D721Med (cell line): ENCODE results near the gene PHACTR4.
"Not testable (repeated sequence)": the region's sequence is repeated elsewhere in the genome, so short reads cannot be mapped to it uniquely, and the experiment has no call there.

Experiments used
- DNase-seq: peaks from one replicate; pipeline ENCODE4 v3.0.0; 2011; ENCODE audit warnings: low spot score; ENCODE audit not compliant: insufficient read length
- FAIRE-seq: peaks from 2 replicates; lab custom pipeline; 2011; peaks lifted over from hg19 to GRCh38; lab: Jason Lieb, UNC
- CTCF ChIP-seq: IDR thresholded peaks from 2 replicates; pipeline ENCODE4 v1.5.1; 2012; ENCODE audit warnings: mild to moderate bottlenecking, control low read depth; ENCODE audit not compliant: insufficient read depth; ENCODE audit errors: missing control alignments

The PHACTR4 gene

GRCh38 chr1:28329395-28330153, 40.0 kb upstream of the PHACTR4 start:
- no peak for DNase-seq
- TF ChIP-seq CTCF: no peak
- no peak for FAIRE-seq

- TF ChIP-seq CTCF: no peak
- no peak for DNase-seq
- FAIRE-seq: no peak
These were observed 30.6 kb upstream of the PHACTR4 start for GRCh38 chr1:28338897-28339296.

DNA sequence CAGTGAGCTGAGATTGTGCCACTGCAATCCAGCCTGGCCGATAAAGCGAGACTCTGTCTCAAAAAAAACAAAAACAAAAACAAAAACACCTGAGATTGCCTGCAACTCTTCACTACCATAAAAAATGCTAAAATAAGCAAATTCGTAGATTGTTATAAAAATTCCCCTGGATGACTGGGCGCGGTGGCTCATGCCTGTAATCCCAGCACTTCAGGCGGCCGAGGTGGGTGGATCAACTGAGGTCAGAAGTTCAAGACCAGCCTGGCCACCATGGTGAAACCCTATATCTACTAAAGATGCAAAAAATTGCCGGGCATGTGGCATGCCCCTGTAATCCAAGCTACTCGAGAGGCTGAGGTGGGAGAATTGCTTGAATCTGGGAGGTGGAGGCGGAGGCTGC, 30.0 kb upstream of the PHACTR4 start:
- FAIRE-seq (no peak), DNase-seq (no peak)
- TF ChIP-seq CTCF: no peak

DNA sequence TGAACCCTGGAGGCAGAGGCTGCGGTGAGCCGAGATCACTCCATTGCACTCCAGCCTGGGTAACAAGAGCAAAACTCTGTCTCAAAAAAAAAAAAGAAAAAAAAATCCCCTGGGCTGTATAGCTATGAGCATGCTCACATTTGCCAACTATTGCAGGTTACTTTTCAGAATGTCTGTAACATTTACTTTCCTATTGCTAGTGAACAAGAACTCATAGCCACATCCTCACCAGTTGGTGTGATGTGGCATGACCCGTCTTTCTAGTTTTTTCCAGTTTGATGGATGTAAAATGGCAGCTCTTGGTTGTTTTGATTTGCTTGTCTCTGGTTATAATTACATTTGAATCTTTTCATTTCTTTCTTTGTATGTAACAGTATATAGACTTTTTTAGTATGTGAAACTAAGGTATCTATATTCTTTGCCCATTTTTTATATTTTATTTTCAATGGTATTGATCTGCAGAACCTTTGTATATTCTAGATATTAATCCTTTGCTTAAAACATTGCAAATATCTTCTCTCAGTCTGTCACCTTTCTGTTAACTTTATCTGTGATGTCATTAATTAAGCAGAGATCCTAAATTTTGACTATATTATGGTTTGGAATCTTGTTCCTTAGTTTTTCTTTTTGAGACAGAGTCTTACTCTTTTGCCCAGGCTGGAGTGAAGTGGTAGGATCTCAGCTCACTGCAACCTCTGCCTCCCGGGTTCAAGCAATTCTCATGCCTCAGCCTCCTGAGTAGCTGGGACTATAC, 29.1 kb upstream of the PHACTR4 start:
- no peak for DNase-seq
- no peak for FAIRE-seq
- no peak for TF ChIP-seq CTCF

DNA sequence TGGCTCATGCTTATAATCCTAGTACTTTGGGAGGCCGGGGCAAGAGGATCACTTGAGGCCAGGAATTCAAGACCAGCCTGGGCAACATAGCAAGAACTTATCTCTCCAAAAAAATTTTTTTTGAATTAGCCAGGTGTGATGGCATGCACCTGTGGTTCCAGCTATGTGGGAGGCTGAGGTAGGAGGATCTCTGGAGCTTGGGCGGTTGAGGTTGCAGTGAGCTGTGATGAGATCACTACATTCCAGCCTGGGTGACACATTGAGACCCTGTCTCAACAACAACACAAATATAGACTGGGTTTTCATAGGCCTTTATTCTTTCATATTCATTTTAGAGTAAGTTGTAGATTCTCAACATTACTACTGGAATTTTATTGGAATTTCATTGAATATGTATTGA, 27.9 kb upstream of the PHACTR4 start:
- FAIRE-seq (no peak), DNase-seq (no peak)
- no peak for TF ChIP-seq CTCF

- DNase-seq (no peak), FAIRE-seq (no peak)
- no peak for TF ChIP-seq CTCF
These were observed 26.1 kb upstream of the PHACTR4 start for GRCh38 chr1:28343405-28343804.

GRCh38 chr1:28353248-28353810, 16.2 kb upstream of the PHACTR4 start:
- not testable (repeated sequence) for DNase-seq, FAIRE-seq
